K562 (cell line): ENCODE measurements around the gene LRRC74B. TPM values are rescaled to one million over a fixed set of nuclear protein-coding genes. Genes with fewer than 3 reads are reported as not detected.

ENCODE experiments used
- BRCA1 ChIP-seq, 2 experiments: fragments of 450-650 bp in 1 of 2; sonication (generic) in 1 of 2; formaldehyde crosslinking in 1 of 2; IDR thresholded peaks; 2 replicates each; pipeline versions ENCODE4 v1.5.0 to v1.6.1; 2017 to 2020; ENCODE audit warnings: mild to moderate bottlenecking in 1 of 2, missing genetic modification reagents in 1 of 2
- KLF10 ChIP-seq: fragments of 250-450 bp; sonication (Bioruptor Pico); IDR thresholded peaks from 2 replicates; pipeline ENCODE4 v1.6.1; 2021; ENCODE audit warnings: matching md5 sums
- PHB ChIP-seq: fragments of 250-450 bp; sonication (Bioruptor Pico); IDR thresholded peaks from 2 replicates; pipeline ENCODE4 v1.5.0; 2021
- PRMT5 ChIP-seq: sonication (generic); formaldehyde crosslinking; IDR thresholded peaks from 2 replicates; pipeline ENCODE4 v1.5.0; 2020; ENCODE audit warnings: missing genetic modification reagents
- PURB ChIP-seq: sonication (generic); formaldehyde crosslinking; IDR thresholded peaks from 2 replicates; pipeline ENCODE4 v1.9.0; 2021; ENCODE audit warnings: low read depth, mild to moderate bottlenecking, missing genetic modification reagents
- SRSF3 ChIP-seq: fragments of 200-400 bp; formaldehyde crosslinking; IDR thresholded peaks from 2 replicates; pipeline ENCODE4 v1.6.1; 2016; ENCODE audit warnings: mild to moderate bottlenecking, low read length, moderate library complexity; ENCODE audit not compliant: insufficient read depth
- TCF7 ChIP-seq: sonication (generic); IDR thresholded peaks from 2 replicates; pipeline ENCODE4 v1.6.1; 2016; ENCODE audit warnings: antibody characterized with exemption, borderline replicate concordance
- TOE1 ChIP-seq, 2 experiments: fragments of 450-650 bp in 1 of 2; sonication (generic) in 1 of 2; formaldehyde crosslinking in 1 of 2; IDR thresholded peaks; 2 replicates each; pipeline versions ENCODE4 v1.7.1 to v1.8.0; 2016 to 2022; ENCODE audit warnings: borderline replicate concordance in 2 of 2, mild to moderate bottlenecking in 2 of 2, antibody characterized with exemption in 1 of 2, inconsistent platforms in 1 of 2, low read depth in 1 of 2, missing genetic modification reagents in 1 of 2, moderate library complexity in 1 of 2
- ZNF184 ChIP-seq: sonication (generic); formaldehyde crosslinking; IDR thresholded peaks from 2 replicates; pipeline ENCODE4 v1.5.0; 2020; ENCODE audit warnings: missing genetic modification reagents
- polyA plus RNA-seq, 8 experiments: library from polyadenylated mRNA; depleted of rRNA in 4 of 8; stranded (reverse) in 5 of 8; unstranded in 3 of 8; fragments of >200 nt; fragmentation: Nextera tagmentation in 2 of 8; fragmentation: Illumina TruSeq in 1 of 8; extraction: Ambion mirVana in 2 of 8; extraction: Trizol in 1 of 8; gene quantifications; 2 replicates each; pipeline versions ENCODE4 v1.2.1 to v1.2.3, GENCODE V29; 2011 to 2014; ENCODE audit warnings: inconsistent platforms in 1 of 8, missing spikeins in 1 of 8
- total RNA-seq, 7 experiments: library from RNA; depleted of rRNA in 6 of 7; stranded (reverse); fragments of >200 nt in 6 of 7; fragmentation: Illumina TruSeq in 2 of 7; extraction: Trizol in 2 of 7; gene quantifications; 2 replicates each; pipeline versions ENCODE4 v1.2.1 to v1.2.3, GENCODE V29; 2011 to 2021; ENCODE audit warnings: low replicate concordance in 1 of 7
- TF ChIP-seq, protein P1 (sequence below): fragments of 250-450 bp; sonication (Bioruptor Pico); IDR thresholded peaks from 2 replicates; pipeline ENCODE4 v1.9.0; 2021; ENCODE audit warnings: mild to moderate bottlenecking, inconsistent platforms
- TF ChIP-seq, protein P2 (sequence below): sonication (generic); formaldehyde crosslinking; IDR thresholded peaks from 2 replicates; pipeline ENCODE4 v1.8.1; 2023; ENCODE audit warnings: mild to moderate bottlenecking, missing genetic modification reagents, moderate library complexity
- TF ChIP-seq, protein P3 (sequence below): fragments of 450-650 bp; IDR thresholded peaks from 2 replicates; pipeline ENCODE4 v1.6.1; 2016
- TF ChIP-seq, protein P4 (sequence below): fragments of 150-350 bp; conservative IDR thresholded peaks from 2 replicates; pipeline ENCODE4 v1.6.1; 2014; ENCODE audit warnings: low read length
- TF ChIP-seq, protein P5 (sequence below): sonication (generic); formaldehyde crosslinking; IDR thresholded peaks from 2 replicates; pipeline ENCODE4 v1.8.0; 2022; ENCODE audit warnings: mild to moderate bottlenecking, low read depth, missing genetic modification reagents
- TF ChIP-seq, protein P6 (sequence below): fragments of 250-450 bp; sonication (Bioruptor Pico); IDR thresholded peaks from 2 replicates; pipeline ENCODE4 v1.5.0; 2021

Gene LRRC74B
- total and polyA plus RNA-seq, 9 of the 15 experiments (the other 6 are each of a cell fraction or from before 2014, with no cell fraction given), result not detected

DNA sequence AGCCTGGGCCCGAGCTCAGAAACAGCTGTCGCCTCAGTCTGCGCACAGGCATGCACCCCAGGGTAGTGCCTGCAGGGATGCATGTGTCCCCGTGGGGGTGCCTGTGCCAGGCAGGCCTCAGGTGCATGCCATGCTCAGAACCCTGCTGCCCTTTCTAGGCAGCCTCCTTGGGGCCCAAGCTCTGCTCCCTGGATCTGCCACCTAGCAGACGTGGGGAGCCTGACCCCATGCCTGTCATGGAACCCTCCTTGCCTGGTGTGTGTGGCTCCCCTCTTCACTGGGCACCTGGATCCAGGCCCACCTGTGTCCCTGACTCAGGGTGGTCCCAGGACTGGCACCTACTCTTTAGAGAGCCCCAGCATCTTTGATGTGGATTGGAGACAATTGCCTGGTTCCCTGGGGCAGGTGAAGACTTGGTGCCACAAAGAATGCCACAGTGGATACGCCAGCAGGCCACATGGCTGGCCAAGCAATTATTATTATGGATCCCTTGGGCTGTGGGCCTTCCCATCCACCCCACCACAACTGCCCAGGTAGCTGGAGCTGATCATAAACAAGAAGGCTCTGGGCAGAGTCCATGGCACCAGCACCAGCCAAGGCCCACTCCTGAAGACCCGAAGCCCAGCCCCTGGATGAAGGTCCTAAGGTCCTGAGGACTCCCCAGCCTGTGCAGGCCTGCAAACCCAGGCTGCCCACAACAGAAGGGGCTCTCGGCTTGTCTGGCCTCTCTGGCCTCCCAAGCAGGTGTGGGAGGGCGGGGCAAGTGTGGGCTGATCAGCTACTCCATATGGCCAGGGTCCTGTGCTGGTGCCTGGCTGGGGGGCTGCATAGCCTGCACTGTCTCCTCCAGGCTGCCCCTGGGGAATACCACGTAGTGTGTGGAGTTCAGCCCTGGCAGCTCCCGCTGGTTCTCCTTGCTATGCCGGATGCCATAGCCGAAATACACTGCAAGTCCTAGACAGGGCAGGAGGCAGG is 17.2 kb upstream of the LRRC74B start (continued):
- TF ChIP-seq, protein P1, sequence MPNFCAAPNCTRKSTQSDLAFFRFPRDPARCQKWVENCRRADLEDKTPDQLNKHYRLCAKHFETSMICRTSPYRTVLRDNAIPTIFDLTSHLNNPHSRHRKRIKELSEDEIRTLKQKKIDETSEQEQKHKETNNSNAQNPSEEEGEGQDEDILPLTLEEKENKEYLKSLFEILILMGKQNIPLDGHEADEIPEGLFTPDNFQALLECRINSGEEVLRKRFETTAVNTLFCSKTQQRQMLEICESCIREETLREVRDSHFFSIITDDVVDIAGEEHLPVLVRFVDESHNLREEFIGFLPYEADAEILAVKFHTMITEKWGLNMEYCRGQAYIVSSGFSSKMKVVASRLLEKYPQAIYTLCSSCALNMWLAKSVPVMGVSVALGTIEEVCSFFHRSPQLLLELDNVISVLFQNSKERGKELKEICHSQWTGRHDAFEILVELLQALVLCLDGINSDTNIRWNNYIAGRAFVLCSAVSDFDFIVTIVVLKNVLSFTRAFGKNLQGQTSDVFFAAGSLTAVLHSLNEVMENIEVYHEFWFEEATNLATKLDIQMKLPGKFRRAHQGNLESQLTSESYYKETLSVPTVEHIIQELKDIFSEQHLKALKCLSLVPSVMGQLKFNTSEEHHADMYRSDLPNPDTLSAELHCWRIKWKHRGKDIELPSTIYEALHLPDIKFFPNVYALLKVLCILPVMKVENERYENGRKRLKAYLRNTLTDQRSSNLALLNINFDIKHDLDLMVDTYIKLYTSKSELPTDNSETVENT (CRISPR knock-in tag), result peak; percentile 24; the same call in 1 of the 2 replicates
- TF ChIP-seq PHB (peak; percentile 17; the same call in 1 of the 2 replicates), TCF7 (no peak), KLF10 (CRISPR knock-in tag) (0 out of 2 replicates have a peak, but pooled peaks have one; percentile 26), TOE1 (IDR thresholded peaks at IDR 0.05; ENCODE audit: borderline replicate concordance) (no peak), TOE1 (CRISPR knock-in tag; IDR thresholded peaks at IDR 0.05; ENCODE audit: borderline replicate concordance, low read depth) (0 out of 2 replicates have a peak, but pooled peaks have one; percentile 13), BRCA1 (IDR thresholded peaks at IDR 0.05) (no peak), BRCA1 (CRISPR knock-in tag; IDR thresholded peaks at IDR 0.05) (0 out of 2 replicates have a peak, but pooled peaks have one; percentile 84), PRMT5 (0 out of 2 replicates have a peak, but pooled peaks have one; percentile 22), SRSF3 (0 out of 2 replicates have a peak, but pooled peaks have one; percentile 20), PURB (CRISPR knock-in tag) (peak; percentile 16; the same call in 1 of the 2 replicates), ZNF184 (peak; percentile 12; the same call in 1 of the 2 replicates)
- TF ChIP-seq, protein P2, sequence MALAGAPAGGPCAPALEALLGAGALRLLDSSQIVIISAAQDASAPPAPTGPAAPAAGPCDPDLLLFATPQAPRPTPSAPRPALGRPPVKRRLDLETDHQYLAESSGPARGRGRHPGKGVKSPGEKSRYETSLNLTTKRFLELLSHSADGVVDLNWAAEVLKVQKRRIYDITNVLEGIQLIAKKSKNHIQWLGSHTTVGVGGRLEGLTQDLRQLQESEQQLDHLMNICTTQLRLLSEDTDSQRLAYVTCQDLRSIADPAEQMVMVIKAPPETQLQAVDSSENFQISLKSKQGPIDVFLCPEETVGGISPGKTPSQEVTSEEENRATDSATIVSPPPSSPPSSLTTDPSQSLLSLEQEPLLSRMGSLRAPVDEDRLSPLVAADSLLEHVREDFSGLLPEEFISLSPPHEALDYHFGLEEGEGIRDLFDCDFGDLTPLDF (CRISPR knock-in tag), result peak; percentile 47; the same call in 1 of the 2 replicates
- TF ChIP-seq, protein P3, sequence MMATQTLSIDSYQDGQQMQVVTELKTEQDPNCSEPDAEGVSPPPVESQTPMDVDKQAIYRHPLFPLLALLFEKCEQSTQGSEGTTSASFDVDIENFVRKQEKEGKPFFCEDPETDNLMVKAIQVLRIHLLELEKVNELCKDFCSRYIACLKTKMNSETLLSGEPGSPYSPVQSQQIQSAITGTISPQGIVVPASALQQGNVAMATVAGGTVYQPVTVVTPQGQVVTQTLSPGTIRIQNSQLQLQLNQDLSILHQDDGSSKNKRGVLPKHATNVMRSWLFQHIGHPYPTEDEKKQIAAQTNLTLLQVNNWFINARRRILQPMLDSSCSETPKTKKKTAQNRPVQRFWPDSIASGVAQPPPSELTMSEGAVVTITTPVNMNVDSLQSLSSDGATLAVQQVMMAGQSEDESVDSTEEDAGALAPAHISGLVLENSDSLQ, result no peak
- TF ChIP-seq, protein P4, sequence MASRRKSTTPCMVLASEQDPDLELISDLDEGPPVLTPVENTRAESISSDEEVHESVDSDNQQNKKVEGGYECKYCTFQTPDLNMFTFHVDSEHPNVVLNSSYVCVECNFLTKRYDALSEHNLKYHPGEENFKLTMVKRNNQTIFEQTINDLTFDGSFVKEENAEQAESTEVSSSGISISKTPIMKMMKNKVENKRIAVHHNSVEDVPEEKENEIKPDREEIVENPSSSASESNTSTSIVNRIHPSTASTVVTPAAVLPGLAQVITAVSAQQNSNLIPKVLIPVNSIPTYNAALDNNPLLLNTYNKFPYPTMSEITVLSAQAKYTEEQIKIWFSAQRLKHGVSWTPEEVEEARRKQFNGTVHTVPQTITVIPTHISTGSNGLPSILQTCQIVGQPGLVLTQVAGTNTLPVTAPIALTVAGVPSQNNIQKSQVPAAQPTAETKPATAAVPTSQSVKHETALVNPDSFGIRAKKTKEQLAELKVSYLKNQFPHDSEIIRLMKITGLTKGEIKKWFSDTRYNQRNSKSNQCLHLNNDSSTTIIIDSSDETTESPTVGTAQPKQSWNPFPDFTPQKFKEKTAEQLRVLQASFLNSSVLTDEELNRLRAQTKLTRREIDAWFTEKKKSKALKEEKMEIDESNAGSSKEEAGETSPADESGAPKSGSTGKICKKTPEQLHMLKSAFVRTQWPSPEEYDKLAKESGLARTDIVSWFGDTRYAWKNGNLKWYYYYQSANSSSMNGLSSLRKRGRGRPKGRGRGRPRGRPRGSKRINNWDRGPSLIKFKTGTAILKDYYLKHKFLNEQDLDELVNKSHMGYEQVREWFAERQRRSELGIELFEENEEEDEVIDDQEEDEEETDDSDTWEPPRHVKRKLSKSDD, result no peak
- TF ChIP-seq, protein P5, sequence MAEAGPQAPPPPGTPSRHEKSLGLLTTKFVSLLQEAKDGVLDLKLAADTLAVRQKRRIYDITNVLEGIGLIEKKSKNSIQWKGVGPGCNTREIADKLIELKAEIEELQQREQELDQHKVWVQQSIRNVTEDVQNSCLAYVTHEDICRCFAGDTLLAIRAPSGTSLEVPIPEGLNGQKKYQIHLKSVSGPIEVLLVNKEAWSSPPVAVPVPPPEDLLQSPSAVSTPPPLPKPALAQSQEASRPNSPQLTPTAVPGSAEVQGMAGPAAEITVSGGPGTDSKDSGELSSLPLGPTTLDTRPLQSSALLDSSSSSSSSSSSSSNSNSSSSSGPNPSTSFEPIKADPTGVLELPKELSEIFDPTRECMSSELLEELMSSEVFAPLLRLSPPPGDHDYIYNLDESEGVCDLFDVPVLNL (CRISPR knock-in tag), result peak; percentile 76; the same call in 1 of the 2 replicates
- TF ChIP-seq, protein P6, sequence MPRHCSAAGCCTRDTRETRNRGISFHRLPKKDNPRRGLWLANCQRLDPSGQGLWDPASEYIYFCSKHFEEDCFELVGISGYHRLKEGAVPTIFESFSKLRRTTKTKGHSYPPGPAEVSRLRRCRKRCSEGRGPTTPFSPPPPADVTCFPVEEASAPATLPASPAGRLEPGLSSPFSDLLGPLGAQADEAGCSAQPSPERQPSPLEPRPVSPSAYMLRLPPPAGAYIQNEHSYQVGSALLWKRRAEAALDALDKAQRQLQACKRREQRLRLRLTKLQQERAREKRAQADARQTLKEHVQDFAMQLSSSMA (CRISPR knock-in tag), result 0 out of 2 replicates have a peak, but pooled peaks have one; percentile 46
- TF ChIP-seq, all 486 proteins: peak for 18
